8988T (cell line): ENCODE data around the gene DLL4.

Experiments
- DNase-seq: peaks from one replicate; pipeline ENCODE4 v3.0.0; 2011

DLL4 gene

DNA sequence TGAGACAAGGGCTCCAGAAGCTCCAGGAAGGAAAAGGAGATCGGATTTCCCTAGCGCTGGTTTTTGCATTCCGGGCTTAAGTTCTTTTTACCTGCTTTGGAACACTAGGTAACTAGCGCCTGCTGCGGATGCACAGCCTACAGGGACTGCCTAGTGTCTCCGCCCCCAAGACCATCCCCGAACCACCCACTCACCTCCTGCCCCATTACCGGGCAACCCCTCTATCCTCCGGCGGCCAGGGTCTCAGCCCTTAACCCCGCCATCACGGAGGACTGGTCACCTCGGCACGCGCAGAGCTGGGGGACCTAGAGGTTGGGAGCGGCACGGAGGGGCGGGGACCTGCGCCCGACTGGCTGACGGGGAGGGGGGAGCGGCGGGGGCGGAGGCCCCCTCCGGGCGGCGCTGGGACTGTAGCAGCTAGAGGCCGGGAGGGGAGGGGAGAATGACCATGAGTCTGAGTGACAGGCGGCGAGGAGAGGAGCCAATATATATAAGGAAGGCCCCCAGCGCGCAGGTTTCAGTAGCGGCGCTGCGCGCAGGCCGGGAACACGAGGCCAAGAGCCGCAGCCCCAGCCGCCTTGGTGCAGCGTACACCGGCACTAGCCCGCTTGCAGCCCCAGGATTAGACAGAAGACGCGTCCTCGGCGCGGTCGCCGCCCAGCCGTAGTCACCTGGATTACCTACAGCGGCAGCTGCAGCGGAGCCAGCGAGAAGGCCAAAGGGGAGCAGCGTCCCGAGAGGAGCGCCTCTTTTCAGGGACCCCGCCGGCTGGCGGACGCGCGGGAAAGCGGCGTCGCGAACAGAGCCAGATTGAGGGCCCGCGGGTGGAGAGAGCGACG lies at the start of gene DLL4:
TSS of gene DLL4 (plus strand) at position 520 of the 839 bp plus-strand sequence. CDS start 329 bp downstream, outside the sequence.
- peak; percentile 79 for DNase-seq

DNA sequence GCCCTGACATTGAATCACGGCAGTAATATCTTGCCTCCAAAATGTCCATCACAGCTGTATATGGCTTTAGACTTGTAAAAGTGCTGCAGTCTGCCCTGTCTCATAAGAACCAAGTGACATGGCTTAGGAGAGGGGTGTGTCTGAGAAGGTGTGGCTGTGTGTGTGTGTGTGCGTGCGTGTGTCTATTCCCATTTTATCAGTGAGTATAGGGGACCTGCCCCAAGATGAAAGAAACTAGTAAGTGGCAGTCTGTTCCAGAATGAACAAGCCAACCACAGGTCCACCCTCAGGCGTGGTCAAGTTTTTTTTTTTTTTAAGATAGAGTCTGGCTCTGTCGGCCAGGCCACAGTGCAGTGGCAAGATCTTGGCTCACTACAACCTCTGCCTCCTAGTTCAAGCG lies 49.5 kb upstream of the DLL4 start:
- DNase-seq: no peak

DNA sequence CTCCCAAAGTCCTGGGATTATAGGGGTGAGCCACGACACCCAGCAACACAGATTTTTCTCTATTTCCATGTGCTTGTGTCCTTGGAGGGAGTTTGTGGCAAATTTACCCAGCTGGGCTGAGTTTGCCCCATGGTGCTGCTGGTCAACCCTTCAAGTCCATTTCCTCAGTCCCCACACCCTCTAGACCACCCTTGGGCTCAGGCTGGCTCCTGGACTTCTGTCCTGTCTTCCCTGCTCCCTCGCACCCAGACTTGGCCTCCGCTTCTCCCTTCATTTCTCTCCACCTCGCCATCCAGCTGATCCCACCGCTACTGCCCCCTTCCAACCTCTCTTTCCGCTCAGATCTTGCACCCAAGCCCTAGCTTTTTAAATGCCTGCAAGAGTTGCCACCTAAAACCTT lies 47.8 kb upstream of the DLL4 start:
- DNase-seq: no peak

DNA sequence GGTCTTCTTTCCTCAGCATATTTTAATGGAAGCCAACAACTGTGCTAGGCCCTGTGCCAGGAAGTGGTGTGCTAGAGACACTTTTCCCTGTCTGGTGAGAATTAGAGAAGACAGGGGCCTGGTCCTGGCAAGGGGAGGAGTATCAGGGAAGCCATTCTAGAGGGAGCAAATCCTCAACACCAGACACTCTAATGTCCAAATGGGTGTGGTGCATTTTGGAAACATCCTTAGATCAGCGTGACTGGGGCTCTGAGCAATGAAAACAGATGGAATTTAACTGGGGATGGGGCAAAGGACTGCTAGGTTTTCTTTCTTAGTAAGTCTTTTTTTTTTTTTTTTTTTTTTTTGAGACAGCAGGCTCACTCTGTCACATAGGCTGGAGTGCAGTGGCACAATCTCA lies 42.6 kb upstream of the DLL4 start:
- no peak for DNase-seq

DNA sequence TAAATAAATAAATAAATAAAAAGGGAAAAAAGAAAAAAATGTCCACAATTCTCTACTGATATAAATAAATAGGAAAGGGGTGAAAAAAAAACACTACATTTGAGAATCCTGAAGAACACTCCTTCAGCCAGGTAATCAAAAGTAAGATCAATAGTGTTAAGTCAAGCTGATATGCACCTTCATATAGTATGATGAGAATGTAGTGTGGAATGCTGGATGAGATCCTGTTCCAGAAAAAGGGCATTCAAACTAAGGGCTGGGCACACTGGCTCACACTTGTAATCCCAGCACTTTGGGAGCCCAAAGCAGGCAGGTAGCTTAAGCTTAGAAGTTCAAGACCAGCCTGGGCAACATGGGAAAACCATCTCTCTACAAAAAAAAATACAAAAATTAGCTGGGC lies 40.0 kb upstream of the DLL4 start:
- DNase-seq: no peak

DNA sequence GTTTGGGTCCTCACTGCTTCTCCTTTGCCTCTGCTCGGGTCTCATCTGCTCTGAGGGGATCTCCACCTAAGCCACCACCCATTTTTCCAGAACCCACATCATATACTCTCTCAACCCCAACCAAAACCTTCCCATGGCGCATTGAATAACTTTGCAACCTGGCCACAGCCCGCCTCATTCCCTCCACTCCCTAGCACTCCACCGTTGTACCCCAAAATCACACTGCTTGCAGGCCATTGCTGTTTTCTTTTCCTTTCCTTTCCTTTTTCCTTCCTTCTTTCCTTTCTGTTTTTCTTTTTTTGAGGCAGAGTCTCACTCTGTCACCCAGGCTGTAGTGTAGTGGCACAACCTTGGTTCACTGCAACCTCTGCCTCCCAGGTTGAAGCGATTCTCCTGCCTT lies 38.0 kb upstream of the DLL4 start:
- DNase-seq: no peak

DNA sequence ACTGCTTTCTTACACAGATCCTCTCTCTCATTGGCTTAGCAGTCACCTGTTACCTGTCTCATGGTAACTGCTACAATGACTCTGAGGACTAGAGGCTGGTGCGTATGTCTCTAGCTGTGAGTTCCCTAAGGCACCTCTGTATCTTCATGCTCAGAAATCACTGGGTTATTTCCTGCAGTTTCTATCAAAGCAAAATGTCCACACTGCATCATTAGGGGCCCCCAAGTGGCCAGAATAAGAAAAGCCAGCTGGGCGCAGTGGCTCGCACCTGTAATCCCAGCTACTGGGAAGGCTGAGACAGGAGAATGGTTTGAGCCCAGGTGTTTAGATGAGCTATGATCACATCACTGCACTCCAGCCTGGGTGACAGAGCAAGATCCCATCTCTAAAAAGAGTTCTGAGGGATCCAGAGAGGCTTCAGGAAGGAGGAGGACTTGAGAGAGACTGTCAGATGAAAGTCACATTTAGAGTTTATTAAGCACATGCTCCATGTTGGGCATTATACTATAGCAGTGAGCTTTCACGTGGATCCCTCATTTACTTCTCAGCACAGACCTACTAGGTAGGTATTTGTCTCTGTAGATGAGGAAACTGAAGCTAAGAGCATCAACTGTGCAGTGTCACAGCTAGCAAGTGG lies 37.2 kb upstream of the DLL4 start:
- no peak for DNase-seq

DNA sequence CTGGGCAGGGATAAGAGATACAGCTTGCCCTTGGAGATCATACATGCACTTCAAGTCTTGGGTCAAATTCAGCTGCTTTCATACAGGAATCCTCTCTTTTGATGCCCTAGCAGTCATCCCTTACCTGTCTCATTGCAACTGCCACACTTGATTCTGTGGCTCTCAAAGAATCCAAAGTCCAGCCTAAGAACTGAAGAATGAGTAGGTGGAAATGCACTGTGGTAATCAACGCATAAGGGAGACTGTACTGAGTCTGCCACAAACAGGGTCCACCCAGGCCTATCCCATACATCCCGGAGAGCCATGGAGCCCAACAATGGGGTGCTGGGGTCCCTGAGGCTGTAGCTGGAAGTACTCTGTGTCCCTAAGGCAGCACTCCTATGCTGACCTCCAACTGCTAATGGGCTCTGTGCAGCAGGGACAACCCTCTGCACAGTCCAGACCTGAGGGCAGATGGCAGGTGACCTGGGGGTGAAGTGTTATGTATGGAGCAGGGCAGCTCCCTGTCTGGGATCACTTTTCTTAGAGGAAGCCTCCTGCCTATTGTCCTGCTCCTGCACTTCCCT lies 36.6 kb upstream of the DLL4 start:
- no peak for DNase-seq

DNA sequence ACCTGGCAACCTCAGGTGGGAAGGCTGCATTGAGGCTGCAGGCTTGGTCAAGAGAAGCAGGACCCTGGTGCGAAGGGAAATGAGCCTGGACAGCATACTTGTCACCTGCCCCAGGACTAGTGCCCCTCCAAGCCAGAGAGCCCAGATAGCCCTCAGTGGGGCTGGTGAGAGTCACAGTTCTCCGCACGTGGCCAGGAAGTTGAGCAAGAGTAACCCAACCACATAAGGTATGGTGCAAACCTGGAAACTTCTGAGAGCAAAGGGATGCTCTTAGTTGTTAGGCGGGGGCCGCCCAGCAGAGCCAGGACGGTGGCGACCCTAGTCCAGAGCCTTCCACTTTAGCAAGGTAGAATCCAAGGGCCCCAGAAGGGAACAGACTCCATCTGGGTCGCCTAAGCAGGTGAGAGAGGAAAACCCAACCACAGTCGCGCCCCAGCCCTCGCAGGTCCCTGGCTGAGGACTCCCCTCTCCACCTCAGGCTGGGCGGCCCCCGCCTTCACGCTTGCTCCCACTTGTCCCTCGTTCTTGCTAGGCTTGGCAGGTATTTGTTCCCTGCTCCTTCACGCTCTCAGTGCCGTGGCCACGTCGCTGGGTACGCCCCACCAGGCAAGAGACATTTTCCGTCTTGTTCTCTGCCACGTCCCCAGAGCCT lies 36.0 kb upstream of the DLL4 start:
- no peak for DNase-seq

DNA sequence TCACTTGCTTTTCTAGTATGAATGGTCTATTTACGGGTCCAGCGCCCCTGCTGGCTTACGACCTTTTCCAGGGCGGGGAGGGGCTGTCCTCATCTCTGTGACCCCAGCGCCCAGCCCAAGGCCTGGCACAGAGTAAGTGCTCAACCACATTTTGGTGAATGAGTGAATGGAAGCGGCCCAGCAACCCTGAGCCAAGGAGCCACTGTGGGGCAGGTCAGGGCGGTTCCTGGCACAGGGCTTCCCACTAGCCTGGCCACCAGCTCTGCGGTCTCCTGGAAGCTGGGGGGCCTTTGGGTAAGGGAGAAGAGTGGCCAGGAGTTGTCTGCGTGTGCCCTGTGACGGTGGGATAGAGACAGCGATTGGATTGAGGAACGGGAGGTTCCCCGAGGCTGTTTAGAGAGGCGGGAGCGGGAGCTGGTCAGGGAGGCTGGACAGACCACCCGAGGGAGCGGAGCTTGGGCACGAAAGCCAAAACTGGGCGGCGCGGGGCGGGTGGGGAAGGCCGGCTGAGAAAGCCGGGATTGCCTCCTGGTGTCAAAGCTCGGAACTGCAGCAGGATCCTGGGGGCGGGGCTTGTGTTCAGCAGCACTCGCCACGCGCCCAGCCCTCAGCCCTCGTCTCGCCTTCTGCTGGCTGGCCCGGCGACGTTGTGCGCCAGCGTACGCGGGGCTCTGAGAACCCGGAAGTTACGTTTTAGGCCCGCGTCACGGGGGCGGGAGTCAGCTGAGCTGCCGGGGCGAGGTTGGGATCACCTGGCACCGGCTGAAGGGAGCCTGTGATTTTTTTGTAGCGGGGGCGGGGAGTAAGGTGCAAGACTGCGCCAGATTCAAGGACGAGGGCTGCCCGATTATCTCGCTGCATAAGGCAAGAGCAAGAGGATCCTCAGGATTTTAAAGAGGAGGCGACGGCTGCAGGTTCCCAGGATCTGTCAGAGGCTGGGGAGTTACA lies 35.1 kb upstream of the DLL4 start, which contains the start of gene VPS18:
TSS of gene VPS18 (plus strand) at position 718 of the 948 bp plus-strand sequence. CDS start 319 bp downstream, outside the sequence.
- peak; percentile 64 for DNase-seq

DNA sequence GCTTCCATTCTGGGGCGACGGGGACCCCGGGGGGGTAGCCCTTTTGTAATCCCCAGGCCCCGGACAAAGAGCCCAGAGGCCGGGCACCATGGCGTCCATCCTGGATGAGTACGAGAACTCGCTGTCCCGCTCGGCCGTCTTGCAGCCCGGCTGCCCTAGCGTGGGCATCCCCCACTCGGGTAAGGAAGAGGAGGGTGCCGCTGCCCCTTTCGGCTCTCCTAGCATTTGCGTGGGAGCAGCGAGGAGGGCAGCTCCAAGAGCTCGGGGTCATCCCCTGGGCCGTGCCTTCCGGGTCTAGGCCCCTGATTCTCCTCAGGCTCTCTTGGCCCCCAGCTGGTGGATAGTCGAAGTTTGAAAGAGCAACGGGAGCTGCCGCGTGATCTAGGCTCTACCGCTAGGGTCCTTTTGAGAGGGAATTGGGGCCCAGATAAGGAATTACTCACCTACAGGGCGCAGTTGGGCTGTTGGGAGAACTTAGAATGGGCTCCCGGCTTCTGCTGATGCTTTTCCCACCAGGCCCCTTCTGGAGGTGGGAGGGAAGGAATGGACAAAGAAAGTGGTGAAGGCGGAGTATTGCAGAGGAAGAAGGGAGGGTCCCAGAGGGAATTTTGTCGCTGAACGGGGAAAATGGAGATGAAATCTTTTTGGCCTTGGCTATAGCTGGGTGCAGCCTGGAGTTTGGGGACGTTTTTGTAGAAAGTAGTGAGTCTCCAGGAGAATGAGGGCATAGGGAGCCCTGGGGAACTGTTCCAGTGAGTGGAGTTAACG lies 34.3 kb upstream of the DLL4 start:
- DNase-seq: no peak

DNA sequence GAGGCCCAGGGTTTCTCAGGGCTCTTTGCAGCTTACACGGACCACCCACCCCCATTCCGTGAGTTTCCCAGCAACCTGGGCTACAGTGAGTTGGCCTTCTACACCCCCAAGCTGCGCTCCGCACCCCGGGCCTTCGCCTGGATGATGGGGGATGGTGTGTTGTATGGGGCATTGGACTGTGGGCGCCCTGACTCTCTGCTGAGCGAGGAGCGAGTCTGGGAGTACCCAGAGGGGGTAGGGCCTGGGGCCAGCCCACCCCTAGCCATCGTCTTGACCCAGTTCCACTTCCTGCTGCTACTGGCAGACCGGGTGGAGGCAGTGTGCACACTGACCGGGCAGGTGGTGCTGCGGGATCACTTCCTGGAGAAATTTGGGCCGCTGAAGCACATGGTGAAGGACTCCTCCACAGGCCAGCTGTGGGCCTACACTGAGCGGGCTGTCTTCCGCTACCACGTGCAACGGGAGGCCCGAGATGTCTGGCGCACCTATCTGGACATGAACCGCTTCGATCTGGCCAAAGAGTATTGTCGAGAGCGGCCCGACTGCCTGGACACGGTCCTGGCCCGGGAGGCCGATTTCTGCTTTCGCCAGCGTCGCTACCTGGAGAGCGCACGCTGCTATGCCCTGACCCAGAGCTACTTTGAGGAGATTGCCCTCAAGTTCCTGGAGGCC lies 29.5 kb upstream of the DLL4 start:
- no peak for DNase-seq

DNA sequence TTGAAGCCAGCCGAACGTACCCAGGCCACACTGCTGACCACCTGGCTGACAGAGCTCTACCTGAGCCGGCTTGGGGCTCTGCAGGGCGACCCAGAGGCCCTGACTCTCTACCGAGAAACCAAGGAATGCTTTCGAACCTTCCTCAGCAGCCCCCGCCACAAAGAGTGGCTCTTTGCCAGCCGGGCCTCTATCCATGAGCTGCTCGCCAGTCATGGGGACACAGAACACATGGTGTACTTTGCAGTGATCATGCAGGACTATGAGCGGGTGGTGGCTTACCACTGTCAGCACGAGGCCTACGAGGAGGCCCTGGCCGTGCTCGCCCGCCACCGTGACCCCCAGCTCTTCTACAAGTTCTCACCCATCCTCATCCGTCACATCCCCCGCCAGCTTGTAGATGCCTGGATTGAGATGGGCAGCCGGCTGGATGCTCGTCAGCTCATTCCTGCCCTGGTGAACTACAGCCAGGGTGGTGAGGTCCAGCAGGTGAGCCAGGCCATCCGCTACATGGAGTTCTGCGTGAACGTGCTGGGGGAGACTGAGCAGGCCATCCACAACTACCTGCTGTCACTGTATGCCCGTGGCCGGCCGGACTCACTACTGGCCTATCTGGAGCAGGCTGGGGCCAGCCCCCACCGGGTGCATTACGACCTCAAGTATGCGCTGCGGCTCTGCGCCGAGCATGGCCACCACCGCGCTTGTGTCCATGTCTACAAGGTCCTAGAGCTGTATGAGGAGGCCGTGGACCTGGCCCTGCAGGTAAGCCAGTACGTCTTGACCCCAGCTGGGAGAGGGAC lies 28.7 kb upstream of the DLL4 start:
- DNase-seq: no peak

DNA sequence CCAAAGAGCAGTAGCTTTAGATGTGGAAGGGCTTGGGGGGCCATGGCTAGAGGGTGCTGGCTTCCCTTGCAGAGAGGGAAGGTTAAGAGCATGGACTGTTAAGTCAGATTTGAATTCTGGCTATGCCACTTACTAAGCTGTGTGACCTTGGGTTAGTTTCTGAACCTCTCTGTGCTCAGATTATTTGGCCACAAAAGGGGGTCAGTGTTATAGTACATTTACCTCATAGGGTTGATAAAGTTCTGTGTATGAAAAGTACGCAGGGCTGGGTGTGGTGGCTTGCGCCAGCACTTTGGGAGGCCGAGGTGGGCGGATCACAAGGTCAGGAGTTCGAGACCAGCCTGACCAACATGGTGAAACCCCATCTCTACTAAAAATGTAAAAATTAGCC lies 28.1 kb upstream of the DLL4 start:
- no peak for DNase-seq

DNA sequence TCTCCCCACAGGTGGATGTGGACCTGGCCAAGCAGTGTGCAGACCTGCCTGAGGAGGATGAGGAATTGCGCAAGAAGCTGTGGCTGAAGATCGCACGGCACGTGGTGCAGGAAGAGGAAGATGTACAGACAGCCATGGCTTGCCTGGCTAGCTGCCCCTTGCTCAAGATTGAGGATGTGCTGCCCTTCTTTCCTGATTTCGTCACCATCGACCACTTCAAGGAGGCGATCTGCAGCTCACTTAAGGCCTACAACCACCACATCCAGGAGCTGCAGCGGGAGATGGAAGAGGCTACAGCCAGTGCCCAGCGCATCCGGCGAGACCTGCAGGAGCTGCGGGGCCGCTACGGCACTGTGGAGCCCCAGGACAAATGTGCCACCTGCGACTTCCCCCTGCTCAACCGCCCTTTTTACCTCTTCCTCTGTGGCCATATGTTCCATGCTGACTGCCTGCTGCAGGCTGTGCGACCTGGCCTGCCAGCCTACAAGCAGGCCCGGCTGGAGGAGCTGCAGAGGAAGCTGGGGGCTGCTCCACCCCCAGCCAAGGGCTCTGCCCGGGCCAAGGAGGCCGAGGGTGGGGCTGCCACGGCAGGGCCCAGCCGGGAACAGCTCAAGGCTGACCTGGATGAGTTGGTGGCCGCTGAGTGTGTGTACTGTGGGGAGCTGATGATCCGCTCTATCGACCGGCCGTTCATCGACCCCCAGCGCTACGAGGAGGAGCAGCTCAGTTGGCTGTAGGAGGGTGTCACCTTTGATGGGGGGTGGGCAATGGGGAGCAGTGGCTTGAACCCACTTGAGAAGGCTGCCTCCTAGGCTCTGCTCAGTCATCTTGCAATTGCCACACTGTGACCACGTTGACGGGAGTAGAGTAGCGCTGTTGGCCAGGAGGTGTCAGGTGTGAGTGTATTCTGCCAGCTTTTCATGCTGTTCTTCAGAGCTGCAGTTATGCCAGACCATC lies 26.3 kb upstream of the DLL4 start:
- no peak for DNase-seq

DNA sequence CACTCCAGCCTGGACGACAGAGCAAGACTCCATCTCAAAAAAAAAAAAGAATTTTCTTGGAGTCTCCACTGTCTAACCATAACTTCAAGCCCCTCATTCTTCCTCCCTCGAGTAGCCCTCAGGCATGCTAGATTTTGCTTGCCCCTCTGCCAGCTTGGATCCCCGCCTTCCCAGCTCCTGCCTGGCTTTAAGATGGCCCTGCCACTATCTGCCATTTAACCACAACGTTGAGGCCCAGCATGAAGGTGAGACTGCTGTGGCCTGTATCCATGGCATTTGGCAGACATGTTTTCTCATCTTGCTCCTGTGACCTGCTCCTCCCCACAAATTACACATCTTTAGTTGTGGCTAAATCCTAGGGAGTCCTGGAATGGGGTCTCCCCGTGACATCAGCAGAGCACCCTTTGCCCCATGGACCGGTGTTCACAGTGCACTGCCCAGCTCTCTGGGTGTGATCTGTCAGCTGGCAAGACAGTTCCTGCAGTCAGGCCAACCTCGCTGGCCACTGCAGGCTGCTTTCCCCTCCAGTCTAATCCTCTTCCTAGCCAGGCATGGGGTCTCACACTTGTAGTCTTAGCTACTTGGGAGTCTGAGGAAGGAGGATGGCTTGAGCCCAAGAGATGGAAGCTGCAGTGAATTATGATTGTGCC lies 24.5 kb upstream of the DLL4 start:
- no peak for DNase-seq

DNA sequence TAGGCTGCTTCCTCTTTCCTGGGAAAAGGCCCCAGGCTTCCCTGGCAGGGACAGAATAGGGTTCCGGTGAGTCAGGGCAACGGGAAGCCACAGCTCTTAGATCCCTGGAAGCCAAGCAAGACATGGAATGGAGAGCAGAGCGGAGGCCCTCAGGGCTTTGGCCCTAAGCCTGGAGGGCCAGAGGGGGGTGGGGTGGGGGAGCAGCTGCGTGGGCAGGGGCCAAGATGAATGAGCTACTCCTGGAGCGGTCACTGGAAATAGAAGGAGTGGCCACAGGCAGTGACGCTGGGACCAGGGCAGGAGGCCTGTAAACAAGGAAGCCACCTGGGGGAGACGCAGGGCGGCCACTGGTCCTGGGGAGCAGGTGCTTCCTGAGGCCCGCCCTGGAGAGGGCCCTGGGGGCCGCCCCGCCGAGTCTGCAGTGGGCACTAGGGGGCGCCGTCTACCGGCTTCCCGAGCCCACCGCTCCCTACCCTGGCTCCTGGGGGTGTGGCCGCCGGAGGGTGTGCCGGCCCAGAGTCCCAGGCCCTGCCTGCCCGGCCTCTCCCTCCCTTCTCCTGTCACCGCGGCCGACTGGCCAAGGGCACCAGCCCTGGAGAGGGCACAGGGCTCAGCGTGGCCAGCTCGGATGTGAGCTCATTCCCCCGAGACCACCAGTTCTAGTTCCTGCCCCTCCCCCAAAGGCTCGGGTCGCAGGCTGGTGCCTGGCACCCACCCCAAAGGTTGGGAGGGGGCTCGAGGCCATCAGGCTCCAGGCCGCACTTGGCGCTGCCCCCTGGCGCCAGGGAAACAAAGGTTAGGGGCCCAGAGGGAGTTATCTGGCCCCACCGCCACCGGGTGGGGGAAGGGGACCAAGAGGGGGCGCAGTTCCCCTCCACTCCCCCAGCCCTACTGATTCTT lies 22.8 kb upstream of the DLL4 start:
- DNase-seq: peak; percentile 66
